Glomerular visceral epithelial cell (primary cell): Measurements from ENCODE around the gene ABL1.

Source experiments
- DNase-seq: peaks from one replicate; pipeline ENCODE4 v3.0.0-alpha.2; 2016; ENCODE audit errors: extremely low spot score

ABL1 gene

DNA sequence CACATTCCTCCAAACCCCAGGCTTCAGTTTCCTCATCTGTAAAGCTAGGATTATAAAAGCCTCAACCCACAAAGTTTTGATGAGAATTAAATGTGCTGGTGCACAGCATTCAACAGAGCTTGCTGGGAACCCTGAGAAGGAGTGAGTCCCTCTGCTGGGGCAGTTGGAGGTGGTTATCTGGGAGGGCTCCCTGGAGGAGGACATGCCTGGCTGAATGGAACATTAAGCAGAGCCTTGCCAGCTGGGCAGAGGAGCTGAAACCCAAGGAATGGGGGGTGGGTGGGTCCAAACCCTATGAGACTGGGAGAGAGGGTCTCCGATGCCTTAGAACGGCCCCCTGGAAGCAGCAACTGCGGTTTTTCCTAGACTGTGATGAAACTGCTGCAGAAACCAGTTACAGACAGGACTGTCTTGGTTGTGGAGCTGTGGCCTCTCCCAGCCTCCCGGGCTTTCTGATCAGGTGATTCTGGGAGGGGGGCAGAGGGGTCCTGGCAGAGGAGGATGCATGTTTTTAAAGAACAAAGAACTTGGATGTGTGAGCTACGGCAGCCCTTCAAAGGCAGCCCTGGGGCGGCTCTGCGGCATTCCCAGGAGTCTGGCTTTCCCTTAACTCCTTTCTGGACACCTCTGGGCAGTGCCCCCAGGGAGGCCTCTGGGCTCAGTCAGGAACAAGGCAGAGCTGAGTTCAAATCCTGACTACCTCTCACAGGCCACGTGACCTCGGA, 83.2 kb downstream of the ABL1 start:
- no peak for DNase-seq

DNA sequence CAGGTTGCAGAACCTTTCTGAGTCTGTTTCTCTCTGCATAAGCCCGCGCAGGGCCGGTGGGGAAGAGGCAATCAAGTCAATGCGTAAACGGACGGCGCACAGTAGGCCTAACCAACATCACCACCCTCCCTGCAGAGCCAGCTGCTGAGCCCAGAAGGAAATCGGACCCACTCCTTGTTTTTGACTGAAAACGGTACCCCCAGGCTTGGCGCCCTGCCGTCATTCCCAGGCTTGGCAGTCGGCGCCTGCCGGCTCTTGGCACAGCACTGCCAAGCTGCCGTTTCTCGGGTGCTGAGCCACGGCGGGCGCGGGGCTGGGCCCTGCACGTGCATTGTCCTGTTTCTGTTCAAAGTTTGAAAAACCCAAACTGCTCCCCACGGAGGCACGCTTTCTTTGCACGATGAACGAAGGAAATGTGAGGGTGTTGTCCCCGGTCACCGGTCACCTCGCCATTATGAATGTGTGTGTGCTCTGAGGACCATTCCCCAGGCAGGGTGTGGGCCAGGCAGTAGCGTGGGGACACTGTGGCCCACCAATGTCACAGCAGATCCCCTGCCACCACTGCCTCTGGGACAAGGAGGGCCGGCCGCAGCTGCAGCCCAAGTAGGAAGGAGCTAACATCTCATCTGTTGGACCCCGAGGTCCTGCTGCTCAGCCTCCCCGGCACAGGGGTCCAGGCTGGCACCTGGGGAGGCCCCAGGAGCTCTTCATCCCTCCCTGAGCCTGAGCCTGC, 83.9 kb downstream of the ABL1 start:
- DNase-seq: no peak

DNA sequence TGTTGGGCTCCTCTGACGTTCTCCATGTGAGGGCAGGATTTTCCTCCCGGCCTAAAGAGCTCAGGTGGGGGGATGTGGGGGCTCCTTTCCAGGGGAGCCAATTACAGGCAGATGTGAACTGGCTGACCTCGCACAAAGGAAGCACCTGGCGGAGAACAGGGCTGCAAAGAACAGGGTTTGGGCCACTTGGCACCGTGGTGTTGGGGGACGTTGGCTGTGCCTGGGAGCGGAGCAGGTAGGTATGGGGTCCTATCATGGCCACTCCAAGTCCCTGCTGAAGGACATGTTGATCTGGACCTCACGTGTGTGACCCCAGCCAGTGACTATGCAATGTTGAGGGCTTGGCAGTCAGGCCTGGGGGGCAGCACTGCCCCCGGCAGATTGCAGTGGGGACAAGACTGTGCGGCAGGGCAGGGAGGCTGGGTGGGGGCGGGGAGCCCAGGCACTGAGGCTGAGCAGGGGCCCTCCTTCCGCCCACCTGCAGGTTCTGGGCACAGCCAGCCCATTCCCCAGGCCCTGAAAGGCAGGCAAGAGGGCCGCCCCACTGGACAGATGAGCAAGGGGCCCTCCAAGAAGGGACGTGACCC, 84.6 kb downstream of the ABL1 start:
- DNase-seq: no peak

DNA sequence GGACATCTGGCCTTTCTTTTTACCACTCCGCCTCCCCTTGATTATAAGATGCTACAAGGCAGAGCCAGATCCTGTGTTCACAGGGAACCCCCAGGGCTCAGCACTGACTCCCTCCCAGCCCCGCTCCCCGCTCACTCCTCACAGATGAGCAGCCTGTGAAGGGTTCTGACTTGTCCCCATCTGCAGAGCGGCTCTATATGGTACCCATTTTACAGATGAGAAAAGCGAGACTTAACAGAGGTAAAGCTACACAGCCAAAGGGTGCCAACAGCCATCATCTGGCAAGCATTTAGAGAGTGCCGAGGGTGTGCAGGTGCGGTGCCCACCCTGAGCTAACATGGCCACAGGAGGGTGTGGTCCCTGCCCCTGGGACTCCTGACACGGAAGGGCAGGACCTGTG, 85.2 kb downstream of the ABL1 start:
- DNase-seq: no peak

DNA sequence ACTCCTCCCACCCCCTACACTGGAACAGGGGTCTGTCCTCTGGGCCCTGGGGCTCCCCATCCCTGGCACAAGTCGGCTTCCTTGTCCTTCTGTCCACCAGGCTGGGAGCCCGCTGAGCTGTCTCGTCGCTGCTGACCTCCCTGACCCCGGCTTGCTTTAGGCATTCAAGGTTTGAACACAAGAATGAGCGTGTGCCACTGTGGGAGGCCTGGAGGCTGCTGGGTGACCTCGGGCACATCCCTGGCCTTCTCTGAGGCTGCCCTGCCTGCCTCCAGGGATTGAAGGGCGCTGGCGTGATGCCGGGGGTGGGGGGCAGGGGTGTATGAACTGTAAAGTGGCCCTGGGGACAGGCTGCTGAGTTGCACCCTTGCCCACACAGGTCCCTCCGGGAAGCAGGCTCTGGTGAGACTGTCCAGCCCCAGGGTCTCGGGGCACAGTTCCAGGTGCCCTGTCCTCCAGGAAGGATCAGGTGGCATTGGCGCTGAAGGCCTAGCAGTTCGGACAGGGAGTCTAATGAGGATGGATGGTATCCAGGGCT, 85.8 kb downstream of the ABL1 start:
- no peak for DNase-seq

DNA sequence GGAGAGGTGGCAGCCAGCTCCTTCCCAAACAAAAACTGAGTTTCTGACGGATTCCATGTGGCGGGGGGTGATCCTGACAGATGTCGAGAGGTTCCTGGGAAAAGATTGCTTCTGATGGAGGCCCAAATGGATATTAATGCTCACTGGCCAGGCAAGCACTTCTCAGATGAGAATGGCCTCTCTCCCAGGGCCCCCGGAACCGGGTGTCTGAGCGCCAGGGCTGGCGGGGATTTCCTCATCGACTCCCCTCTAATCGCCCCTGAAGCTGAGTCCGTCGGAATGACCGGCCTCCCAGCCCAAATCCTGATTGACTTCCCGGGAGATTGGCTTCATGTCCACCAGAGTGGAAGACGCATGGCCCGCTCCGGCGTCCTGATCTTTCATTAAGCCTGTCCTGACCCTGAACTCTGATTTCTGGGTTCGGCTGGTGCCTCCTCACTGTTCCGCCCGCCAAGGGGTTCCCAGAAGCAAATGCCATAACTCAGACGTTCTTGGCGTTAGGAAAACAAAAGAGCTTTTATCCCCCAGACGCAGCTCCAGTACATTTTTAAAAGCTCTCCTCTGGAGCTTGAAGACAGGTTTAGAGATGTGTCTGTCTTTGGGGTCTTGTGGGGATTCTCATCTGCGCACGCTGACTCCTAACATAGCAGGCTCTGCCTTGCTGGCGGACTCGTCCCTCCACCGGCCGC, 86.4 kb downstream of the ABL1 start:
- no peak for DNase-seq

DNA sequence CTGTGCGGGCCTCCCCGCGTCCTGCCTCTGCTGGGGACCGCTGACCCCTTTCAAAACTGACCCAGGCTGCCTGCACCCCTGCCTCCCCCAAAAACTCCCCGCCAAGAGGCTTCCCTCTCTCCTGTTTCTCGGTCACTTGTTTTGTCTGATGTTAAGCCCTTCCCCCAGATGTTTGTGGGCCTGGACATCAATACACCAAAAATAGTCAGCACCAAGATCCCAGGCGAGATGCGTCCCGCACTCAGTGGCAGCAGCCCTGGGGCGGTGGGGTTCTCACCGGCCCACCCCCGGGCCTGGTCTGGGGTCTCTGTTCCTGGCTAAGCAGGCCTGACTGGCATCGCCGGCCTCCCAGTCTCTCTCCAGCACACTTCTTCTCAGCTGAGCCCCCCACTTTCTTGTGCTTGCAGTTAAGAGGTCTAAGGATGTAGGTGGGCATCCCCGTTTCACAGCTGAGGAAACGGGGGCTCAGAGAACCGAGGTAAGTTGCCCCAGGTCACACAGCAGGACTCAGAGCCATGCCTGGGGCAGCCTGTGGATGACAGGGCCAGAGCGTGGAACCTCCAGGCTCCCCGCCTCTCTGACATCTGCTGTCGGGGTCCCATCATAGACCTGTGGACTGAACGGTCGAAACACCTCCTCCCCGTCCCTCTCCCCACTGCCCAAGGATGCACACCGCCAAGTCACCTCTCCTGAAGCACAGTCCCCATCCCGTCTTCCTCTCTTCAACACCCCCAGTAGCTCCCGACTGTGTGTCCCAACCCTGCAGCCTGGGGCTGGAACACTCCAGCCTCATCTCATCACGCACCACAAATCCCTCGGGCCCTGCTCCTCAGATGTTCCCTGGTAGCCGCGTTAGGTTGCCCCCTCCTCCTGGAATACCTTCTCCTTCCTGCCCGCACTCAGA, 87.2 kb downstream of the ABL1 start:
- DNase-seq: no peak

DNA sequence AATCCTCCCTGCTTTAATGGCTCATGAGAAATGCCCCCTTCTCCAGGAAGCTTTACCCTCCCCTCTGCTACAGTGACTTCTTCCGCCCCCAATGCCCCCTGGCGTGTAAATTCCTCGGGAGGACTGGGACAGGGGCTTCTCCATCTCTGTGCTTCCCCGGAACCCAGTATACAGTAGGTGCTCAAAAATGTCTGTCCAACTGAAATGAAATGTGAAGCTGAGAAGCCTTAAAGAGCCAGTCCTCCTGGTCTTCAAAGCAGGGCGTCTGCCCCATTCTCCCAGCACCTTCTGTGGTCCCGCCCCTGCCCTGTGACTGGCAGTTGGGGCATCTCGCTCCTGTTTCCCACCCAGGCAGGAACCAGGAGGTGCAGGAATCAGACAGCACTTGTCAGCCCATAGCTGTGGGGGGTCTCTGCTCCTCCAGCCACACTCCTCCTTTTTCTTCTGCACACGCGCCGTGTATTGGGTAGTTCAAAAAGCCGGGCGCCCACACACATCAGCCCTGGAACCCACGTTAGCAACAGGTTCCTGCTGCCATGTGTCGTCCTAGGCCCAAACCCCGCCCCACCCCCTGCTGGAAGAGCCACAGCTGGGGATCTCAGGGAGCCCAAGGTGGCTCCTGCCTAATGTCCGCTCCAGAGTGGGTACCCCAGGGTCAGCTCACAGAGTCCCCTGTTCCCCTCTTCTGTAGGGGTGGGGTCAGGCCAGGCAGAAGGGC, 88.0 kb downstream of the ABL1 start:
- no peak for DNase-seq

DNA sequence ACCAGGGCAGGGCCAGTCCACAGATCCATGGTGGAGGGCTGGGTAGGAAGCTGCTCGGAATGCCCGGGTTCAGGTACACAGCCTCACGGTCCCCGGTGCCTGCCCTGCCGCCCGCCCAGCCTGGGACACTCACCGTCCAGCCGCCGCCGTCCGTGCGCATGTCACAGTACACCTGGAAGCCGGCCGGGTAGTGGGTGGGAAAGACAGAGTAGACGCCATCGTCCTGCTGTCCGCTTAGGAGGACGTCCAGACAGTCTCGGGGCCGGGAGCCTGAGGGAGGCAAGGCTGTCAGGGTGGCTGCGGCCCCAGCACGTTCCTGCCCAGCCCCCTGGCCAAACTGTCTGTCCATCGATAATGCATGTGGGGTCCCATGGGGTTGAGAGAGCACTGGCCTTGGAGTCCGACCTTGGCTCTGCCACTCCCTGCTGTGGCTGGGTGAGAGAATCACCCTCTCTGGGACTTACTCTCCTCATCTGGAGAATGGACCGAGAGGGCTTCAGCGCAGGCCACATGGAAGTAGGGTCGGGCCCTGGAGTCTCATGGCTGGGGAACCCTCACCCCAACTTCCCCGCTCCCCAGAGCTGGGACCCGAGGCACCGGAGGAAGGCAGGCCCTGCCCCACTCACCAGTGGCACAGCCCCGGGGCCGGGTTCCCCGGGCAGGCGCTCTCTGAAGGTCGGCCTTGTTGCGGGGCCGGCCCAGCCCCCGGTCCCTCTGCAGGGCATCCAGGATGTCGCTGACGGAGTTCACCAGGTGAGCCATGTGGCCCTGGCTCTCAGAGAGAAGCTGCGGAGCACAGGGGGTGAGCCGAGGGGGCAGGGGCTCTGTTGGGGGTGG, 88.8 kb downstream of the ABL1 start:
- no peak for DNase-seq

DNA sequence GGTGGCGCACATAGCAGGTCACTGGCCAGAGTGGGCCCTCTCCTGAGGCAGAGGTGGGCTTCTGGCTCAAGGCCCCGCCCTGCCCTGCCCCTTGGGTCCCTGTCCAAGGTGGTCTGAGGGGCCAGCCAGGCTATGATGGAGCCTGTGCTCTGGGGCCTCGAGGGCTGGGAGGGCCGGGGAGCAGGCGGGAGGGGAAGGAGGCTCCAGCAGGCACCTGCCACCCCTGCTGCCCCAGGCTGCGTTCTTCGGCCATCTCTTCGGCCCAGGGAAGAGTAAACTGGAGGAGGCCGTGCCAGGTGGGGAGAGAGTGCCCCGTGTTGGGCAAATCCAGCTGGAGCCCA, 89.4 kb downstream of the ABL1 start:
- DNase-seq: no peak

DNA sequence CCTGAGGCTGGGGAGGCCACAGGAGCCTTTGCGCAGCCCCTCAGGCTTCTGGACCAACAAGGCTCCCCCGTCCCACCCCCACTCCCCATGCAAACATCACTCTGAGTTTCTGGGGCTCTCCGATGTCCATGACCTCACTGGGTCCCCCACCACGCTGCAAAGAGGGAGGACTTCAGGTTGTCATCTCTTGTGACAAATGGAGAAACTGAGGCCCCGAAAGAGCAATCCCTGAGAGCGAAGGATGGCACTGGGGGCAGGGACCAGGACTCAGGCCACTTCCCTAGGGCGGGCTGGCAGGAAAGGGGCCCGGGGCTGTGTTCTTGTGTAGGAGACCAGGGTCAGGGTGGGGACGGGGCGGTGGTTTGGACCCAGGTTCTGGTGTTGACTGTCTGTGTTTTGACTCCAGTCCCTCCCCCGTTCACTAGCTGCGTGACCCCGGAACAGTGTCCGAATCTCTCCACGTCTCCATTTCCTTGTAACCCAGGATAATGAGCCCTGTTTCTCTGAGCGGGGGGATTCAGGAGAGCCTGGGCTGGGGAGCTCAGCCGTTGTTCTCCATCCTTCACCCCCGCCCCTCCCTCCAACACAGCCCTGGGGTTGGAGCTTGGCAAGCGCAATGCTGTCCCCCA, 90.1 kb downstream of the ABL1 start:
- no peak for DNase-seq

DNA sequence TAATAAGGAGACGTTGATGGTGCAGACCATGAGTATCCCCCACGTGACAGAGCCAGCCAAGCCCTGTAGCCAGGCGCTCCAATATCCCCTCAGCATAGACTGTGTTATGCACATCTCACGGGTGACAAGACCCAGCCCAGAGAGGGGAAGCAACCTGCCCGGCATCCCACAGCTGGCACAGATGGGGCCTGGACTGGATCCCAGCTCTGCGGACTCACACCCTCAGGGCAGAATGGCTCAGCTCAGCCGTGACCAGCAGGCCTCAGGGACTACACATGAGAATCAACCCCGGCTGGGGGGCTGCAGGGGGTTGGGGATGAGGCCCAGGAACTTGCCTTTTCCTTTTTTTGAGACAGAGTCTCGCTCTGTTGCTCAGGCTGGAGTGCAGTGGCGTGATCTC, 92.3 kb downstream of the ABL1 start:
- DNase-seq: peak; percentile 85

DNA sequence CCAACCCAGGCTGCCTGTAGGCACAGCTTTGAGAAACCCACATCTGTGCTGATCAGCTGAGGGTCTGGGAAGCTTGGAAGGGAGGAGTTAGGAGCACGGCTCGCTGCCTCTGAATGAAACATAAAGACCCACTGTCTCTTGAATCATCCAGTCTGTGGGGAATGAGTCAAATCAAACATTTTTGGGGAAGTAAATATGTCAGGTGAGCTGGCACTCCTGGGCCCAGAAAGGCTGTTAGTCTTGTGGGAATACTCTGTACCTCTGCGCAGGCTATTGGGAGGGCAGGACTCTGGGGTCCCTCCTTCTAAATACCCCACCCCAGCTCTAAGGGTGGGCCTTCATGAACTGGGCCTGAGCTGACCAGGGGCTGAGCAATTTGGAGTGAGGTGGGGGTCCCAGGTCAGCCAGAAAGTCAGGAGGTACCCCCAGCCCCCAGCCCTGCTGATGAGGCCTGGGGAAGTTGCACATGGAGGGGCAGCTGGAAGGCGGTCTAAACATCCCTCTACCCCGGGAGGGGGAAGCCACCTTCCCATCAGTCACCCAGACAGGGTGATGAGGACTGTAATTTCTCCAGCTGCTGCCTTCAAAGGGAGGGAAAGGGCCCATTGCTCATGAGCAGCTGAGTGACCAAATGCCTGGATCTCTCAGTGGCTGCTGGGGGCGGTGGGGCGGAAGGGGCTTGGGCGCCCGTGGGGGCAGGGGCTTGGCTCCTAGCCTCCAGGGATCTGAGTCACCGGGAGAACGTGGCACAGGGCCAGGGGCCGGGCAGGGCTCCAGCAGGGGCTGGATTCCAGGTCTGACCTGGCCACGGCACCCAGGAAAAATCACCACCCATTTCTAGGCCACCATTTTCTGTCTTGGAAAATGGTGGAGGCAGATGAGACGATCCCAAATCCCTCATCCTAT, 93.2 kb downstream of the ABL1 start:
- peak; percentile 98 for DNase-seq

DNA sequence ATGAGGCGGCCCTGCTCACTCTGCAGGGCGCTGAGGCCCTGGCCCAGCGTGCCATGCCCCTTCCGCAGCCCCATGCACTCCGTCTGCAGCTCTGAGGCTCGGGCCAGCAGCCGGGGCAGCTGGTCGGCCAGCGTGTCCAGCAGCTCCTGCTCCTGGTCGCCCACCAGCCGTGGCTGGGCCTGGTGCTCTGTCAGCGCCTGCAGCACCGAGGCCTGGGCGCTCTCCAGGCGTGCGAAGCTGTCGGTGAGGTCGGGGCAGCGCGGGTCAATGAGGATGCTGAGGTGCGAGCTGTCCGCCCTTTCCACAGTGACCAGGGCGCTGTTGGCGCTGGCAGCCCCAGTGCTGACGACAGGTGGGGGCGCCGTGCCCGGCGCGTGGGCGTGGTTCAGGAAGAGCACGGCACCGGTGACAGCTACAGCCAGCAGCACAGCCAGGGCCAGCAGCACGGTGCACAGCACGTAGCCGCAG, 94.6 kb downstream of the ABL1 start:
- no peak for DNase-seq

DNA sequence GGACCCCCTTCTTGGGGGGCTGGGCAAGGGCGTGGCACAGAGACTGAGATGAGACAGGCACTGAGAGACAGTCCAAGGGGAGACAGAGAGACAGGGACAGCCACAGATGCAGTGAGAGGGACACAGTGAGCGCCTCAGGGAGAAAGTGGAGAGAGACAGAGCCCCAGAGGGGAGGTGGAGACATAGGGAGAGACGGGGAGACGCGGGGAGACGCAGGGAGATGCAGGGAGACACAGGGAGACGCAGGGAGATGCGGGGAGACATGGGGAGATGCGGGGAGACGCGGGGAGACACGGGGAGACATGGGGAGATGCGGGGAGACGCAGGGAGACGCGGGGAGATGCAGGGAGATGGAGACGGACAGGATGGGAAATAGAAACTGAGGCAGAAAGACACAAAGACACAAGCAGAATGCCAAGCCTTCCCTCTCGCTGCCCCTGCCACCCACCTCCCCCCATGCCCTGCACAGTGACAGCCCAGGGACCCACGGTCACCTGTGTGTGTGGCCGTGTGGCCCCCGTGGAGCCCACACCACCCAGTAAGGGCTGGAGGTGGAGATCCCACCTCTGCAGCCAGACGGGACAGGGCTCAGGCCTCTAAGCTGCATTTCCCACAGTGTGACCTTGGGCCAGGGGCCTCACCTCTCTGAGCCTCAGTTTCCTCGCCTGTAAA, 95.2 kb downstream of the ABL1 start:
- no peak for DNase-seq

DNA sequence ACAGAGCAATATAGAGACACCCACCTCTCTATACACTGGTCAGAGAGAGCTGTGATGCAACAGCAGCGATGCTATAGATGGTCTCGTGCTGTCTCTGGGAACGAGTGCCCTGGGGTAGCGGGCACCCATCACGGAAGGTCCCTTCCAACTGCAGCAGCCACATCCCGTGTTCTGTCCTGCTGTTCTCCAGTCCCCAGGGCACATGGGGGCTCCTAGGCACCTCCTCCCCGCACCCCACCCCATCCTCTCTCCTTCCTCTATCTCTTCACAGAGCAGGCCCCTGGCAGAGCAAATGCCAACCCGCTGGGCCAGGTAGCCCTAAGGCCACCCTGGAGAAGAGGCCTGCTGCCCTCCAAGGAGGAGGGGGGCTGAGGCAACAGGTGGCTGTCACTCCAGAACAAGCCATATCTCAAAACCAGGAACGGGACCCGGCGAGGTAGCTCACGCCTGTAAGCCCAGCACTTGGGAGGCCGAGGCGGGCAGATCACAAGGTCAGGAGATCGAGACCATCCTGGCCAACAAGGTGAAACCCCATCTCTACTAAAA, 95.8 kb downstream of the ABL1 start:
- DNase-seq: no peak
